Fibroblast of the aortic adventitia (primary cell): ENCODE data around the gene GOSR1. TPM values are rescaled to one million over a fixed set of nuclear protein-coding genes. Genes with fewer than 3 reads are reported as not detected.
"Not testable (repeated sequence)": the region's sequence is repeated elsewhere in the genome, so short reads cannot be mapped to it uniquely, and the experiment has no call there.

Experiments used
- DNase-seq: peaks from one replicate; pipeline ENCODE4 v3.0.0-alpha.2; 2010; ENCODE audit warnings: low read depth
- H3K4me3 ChIP-seq: 2 replicates; pipeline ENCODE4 v1.5.1; 2011; ENCODE audit warnings: low read depth, mild to moderate bottlenecking, control low read depth, low read length, moderate library complexity
- CTCF ChIP-seq: IDR thresholded peaks from 2 replicates; pipeline ENCODE4 v1.5.1; 2011; ENCODE audit warnings: mild to moderate bottlenecking, low read length, control low read depth, inconsistent platforms; ENCODE audit not compliant: insufficient read depth
- total RNA-seq: library from RNA; depleted of rRNA; stranded (reverse); fragments of >200 nt; gene quantifications from 2 replicates; pipeline ENCODE4 v1.2.3, GENCODE V29; 2012; ENCODE audit warnings: low replicate concordance

The GOSR1 gene
- total RNA-seq, 1 donor: 39.4 TPM

GRCh38 chr17:30558686-30559545, 81.7 kb downstream of the GOSR1 start:
- no peak for DNase-seq
- no peak for TF ChIP-seq CTCF
- no peak overlapping the region for H3K4me3 ChIP-seq

- no peak for DNase-seq
- no peak for TF ChIP-seq CTCF
- no peak overlapping the region for H3K4me3 ChIP-seq
These were observed 82.4 kb downstream of the GOSR1 start for GRCh38 chr17:30559656-30560055.

GRCh38 chr17:30560117-30561026, 83.2 kb downstream of the GOSR1 start:
- not testable (repeated sequence) for DNase-seq, H3K4me3 ChIP-seq

DNA sequence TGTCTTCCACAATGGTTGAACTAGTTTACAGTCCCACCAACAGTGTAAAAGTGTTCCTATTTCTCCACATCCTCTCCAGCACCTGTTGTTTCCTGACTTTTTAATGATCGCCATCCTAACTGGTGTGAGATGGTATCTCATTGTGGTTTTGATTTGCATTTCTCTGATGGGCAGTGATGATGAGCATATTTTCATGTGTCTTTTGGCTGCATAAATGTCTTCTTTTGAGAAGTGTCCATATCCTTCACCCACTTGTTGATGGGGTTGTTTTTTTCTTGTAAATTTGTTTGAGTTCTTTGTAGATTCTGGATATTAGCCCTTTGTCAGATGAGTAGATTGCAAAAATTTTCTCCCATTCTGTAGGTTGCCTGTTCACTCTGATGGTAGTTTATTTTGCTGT, 84.6 kb downstream of the GOSR1 start:
- DNase-seq, H3K4me3 ChIP-seq: not testable (repeated sequence)

DNA sequence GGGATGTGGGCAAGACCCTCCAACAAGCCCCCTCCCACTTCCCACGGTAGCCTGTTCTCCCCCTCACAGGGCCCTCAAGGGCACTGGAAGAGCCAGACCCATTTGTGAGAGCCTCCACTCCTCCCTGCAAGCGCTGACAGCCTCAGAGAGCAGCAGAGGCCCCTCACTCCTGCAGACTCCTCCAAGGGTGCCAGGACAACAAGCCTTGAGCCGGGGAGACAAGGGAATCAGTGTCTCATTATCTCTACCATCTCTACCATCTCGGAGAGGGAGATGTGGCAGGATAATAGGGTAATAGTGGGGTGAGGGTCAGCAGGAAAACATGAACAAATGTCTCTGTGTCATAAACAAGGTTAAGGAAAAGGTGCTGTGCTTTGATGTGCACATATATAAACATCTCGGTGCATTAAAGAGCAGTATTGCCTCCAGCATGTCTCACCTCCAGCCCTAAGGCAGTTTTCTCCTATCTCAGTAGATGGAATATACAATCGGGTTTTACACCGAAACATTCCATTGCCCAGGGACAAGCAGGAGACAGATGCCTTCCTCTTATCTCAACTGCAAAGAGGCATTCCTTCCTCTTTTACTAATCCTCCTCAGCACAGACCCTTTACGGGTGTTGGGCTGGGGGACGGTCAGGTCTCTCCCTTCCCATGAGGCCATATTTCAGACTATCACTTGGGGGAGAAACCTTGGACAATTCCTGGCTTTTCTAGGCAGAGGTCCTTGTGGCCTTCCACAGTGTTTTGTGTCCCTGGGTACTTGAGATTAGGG, 86.1 kb downstream of the GOSR1 start:
- H3K4me3 ChIP-seq, DNase-seq: not testable (repeated sequence)

GRCh38 chr17:30563905-30564390, 86.7 kb downstream of the GOSR1 start:
- H3K4me3 ChIP-seq, DNase-seq: not testable (repeated sequence)

DNA sequence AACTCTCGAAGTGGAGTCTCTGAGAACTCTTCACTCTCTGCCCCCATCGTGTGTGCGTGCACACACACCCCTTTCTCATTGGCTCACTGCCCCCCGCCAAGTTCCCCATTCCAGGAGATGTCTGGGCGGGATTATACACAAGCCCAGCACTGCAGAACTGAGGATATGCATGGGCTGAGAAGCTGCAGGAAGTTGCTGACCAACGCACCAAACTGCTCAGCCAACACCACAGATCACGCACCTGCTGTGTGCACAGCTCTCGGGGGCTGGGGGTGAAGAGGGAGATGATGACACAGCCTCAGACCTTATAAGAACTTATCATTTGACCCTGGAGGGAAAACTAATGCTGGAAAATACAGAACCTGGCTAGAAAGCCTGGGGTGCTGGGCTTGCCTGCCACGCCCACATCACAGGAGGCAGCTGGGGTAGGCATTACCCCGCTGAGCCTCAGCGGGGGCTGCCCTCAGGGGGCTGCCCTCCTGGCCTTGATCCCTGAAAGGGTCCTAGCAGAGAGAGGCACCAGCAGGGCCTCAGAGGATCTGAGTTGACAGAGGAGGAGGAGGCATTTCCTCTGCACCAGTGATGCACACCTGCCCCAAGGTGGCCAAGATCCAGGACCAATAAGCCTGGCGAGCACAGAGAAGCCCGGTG, 87.3 kb downstream of the GOSR1 start:
- DNase-seq, H3K4me3 ChIP-seq: not testable (repeated sequence)

- no peak overlapping the region for H3K4me3 ChIP-seq
- no peak for DNase-seq
- TF ChIP-seq CTCF: no peak
These were observed 88.1 kb downstream of the GOSR1 start for GRCh38 chr17:30565073-30565935.

DNA sequence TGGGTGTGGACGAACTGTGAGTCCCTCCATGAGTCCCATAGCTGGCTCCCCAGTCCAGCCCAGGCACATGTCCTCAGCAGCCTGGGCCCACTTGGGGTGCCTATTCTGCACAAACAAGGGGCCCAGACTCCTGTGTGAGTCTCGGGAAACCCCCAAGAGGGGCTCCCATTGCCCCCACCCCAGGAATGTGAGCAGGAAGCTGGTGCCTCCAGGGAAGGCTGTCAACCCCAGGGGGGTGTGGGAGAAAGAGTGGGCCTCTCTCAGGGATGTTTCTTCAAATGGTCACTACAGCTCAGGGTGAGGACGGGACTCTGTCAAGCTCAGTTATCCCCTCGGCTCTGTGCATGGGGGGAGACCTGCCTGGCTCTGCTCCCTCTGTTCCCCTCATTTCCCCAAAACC, 88.9 kb downstream of the GOSR1 start:
- not testable (repeated sequence) for DNase-seq, H3K4me3 ChIP-seq

DNA sequence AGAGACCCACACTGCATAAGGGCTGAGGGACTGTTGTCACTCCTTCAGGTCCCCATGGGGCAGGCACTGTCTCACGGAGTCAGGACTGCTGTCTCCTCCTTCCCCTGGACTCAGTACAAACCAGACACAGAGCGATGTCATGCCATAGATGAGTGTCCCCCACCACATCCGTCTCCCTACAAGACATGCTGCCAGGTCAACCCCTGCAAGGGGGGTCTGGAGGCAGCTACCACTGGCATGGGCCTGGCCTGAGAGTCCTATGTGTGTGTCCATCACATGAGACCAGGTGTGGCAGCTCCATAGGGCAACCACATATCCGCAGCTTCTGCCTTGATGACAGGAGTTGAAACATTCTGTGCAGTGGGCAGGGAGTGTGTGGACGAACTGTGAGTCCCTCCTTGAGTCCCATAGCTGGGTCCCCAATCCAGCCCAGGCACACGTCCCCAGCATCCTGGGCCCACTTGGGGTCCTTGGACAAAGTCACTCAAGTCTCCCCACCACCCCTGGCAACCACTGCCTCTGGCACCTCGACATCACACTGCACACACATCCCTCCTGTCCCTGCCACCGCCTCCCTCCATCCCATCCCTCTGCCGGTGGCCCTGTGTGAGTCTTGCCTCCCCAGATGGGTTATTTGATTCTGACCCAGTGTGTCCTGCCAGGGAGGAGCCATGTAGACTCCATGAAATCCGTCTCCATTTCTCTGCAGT, 89.5 kb downstream of the GOSR1 start:
- DNase-seq: not testable (repeated sequence)

More for the DNA sequence above, 89.5 kb downstream of the GOSR1 start:
- H3K4me3 ChIP-seq: not testable (repeated sequence)
